ENCODE results near the gene PSG5.
"Not testable (repeated sequence)": the region's sequence is repeated elsewhere in the genome, so short reads cannot be mapped to it uniquely, and the experiment has no call there.

DNA sequence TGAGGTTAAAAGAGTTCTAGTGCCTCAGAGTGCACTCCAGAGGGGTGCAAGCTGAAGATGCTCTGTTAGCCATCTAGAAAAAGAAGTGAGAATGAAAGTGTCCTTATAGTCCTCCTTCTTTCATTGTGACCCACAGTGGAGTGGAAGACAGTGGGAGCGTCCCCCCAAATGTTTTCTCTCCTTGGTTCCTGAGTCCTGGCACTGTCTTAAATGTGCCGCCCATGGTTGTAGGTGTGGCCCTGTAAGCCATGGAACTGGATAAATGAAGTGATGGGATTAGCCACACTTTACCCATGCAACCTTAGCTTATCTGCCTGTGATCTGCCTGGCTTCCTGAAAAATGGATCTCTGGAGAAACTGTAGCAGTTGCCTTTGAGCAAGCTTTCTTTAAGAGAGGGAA, 42.4 kb upstream of the PSG5 start:
- TF ChIP-seq, protein P1, sequence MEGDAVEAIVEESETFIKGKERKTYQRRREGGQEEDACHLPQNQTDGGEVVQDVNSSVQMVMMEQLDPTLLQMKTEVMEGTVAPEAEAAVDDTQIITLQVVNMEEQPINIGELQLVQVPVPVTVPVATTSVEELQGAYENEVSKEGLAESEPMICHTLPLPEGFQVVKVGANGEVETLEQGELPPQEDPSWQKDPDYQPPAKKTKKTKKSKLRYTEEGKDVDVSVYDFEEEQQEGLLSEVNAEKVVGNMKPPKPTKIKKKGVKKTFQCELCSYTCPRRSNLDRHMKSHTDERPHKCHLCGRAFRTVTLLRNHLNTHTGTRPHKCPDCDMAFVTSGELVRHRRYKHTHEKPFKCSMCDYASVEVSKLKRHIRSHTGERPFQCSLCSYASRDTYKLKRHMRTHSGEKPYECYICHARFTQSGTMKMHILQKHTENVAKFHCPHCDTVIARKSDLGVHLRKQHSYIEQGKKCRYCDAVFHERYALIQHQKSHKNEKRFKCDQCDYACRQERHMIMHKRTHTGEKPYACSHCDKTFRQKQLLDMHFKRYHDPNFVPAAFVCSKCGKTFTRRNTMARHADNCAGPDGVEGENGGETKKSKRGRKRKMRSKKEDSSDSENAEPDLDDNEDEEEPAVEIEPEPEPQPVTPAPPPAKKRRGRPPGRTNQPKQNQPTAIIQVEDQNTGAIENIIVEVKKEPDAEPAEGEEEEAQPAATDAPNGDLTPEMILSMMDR (IDR thresholded peaks at IDR 0.05): not testable (repeated sequence)
- TF ChIP-seq POLR2A (IDR thresholded peaks at IDR 0.05): not testable (repeated sequence)
